D721Med (cell line): ENCODE measurements around the gene PAK6.

ENCODE experiments used
- DNase-seq: peaks from one replicate; pipeline ENCODE4 v3.0.0; 2011; ENCODE audit warnings: low spot score; ENCODE audit not compliant: insufficient read length
- FAIRE-seq: peaks from 2 replicates; lab custom pipeline; 2011; peaks lifted over from hg19 to GRCh38; lab: Jason Lieb, UNC
- TF ChIP-seq, protein P1 (sequence below): IDR thresholded peaks from 2 replicates; pipeline ENCODE4 v1.5.1; 2012; ENCODE audit warnings: mild to moderate bottlenecking, control low read depth; ENCODE audit not compliant: insufficient read depth; ENCODE audit errors: missing control alignments

The PAK6 gene

DNA sequence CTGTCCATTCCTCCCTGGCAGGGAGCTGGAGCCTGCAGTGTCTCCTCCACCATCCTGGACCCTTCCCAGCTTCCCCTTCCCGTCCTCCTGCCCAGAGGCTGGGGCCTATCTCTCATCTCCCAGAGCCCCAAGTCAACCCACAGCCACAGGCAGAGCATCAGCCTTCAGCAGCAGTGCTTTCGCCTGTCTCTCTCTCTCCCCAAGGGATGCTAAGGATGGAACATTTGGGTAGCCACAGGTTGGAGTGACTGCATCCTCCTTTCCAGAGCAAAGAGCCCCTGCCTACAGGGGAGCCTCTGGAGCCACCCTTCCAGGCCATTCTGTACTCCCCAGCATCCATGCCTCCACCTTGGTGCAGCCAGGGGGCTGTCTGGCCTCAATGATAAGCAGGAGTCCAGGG, 64.7 kb downstream of the PAK6 start:
- DNase-seq, result no peak
- no peak for FAIRE-seq
- TF ChIP-seq, protein P1, sequence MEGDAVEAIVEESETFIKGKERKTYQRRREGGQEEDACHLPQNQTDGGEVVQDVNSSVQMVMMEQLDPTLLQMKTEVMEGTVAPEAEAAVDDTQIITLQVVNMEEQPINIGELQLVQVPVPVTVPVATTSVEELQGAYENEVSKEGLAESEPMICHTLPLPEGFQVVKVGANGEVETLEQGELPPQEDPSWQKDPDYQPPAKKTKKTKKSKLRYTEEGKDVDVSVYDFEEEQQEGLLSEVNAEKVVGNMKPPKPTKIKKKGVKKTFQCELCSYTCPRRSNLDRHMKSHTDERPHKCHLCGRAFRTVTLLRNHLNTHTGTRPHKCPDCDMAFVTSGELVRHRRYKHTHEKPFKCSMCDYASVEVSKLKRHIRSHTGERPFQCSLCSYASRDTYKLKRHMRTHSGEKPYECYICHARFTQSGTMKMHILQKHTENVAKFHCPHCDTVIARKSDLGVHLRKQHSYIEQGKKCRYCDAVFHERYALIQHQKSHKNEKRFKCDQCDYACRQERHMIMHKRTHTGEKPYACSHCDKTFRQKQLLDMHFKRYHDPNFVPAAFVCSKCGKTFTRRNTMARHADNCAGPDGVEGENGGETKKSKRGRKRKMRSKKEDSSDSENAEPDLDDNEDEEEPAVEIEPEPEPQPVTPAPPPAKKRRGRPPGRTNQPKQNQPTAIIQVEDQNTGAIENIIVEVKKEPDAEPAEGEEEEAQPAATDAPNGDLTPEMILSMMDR, result no peak

DNA sequence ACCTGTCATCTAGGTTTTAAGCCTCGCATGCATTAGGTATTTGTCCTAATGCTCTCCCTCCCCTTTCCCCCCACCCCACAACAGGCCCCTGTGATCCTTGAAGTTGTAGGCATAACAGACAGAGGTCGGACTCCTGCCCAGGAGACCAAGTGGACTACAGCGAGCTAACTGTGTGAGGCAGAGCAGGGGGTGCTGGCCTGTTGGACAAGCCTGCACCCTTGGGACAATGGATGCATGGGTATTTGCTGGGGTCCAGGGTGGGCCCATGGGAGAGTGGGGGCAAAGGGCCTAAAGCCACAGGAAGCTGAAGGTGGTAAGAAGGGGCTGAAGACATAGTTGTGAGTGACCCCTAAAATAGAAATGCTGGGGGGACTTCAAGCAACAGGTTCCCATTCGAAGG, 66.4 kb downstream of the PAK6 start:
- DNase-seq, result no peak
- no peak for FAIRE-seq
- TF ChIP-seq, protein P1, result no peak

DNA sequence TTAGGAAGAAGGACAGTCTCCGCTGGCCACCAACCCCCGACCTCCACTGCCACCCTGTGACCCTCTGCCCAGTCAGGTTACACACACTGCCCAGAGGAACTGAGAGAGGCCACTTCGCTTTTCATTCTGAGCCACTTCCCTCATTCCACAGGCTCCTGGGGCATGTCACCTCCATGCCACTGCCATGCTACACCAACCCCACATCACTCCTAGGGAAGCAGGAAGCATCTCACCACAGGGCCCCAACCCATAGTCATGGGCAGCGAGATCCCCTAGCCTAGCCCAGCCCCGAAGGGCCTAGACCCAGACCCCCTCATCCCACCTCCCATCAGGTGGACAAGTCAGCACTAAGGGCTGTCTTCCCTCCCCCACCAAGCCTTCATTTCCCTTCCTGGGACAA, 67.5 kb downstream of the PAK6 start:
- DNase-seq, result no peak
- TF ChIP-seq, protein P1, result no peak
- no peak for FAIRE-seq

DNA sequence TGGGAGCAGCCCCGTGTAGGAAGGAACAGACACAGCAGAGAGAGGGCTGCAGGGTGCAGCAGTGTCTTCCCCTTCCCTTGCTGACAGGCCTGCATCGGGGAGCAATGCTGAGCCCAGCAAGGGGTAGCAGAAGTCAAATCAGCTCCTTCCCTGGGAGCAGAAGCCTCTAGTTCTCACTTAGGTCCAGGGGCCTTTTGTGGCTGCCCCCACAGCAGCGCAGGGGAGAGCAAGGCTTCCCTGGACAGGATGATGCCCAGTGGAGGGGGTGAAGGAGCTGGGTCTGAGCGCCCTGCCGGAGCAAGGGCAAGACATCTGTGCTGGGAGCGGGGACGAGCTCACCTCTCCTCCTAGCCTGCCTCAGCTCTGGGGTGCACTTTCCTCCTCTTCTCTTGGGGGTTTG, 68.0 kb downstream of the PAK6 start:
- TF ChIP-seq, protein P1, result no peak
- DNase-seq (no peak), FAIRE-seq (no peak)

DNA sequence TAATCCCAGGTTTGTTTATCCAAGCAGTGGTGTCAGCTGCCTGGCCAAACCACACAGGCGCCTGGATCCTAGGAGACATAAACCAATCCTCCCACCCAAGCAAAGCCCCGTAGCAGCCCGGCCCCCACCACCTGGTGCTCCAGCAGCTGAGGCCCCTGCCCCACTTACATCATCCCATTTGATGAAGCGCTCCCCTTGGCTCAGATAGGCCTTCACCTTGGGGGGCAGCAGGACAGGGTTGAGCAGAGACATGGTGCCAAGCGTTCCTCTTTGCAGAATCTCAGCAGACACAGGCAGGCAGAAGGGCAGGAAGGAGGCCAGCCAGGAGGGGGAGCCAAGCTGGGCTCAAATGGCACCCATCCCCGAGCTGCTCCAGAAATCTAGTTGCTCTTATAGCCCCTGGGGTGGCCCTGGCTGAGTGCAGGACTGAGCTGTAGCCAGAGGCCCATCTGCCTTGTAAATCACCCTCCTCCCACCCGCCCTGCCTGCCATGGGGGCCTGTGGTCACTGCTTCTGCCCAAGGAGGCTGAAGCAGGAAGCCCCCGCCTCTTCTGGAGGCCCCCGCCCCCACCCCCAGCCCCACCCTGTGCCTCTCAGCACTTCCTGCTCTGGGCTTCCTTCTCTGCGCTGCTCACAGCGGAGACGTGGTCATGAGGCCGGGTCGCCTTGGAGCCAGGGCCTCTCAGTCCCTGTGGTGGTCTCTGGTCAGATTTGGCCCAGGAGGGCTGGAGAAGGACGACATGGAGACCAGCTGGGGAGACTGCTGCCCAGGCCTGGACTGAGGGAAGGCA, 68.8 kb downstream of the PAK6 start, which contains the start of gene PLCB2:
TSS of gene PLCB2 (minus strand) at position 515 of the 791 bp plus-strand sequence. CDS start at position 252, 263 bp downstream.
- FAIRE-seq (no peak), DNase-seq (no peak)

DNA sequence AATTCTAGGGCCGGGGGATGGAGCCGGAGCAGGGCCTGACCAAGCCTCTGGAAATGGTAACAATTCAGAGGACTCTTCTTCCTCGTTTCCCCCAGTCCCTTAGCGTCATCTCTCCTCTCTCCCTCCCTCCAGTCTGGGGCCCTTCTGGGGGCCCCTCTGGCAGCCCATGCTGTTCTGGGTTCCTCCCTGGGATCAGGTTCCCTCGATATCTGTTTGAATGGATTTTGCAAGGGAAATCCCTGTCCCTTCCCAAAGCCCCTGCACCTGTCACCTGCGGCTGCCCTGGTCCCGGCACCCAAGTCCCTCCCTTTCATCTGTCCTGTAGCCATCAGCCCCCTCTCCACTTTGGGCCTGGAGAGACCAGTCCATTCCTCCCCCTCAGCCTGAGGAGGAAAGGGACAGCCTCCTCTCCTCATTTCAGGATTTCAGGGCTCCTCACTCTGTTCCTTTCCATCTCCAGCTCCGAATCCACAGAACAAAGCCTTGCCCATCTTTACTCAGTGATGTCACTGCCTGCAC, 70.5 kb downstream of the PAK6 start:
- DNase-seq (no peak), FAIRE-seq (no peak)
- TF ChIP-seq, protein P1, result no peak

More for the DNA sequence above, 68.8 kb downstream of the PAK6 start, which contains the start of gene PLCB2:
- TF ChIP-seq, protein P1, result no peak
